Measurements from ENCODE around the gene EHMT1.
"Not testable (repeated sequence)": the region's sequence is repeated elsewhere in the genome, so short reads cannot be mapped to it uniquely, and the experiment has no call there.

EHMT1 gene

GRCh38 chr9:137705906-137706305 lies 87.1 kb downstream of the EHMT1 start:
- Mint-ChIP-seq H3K36me3 (ENCODE audit: low read depth) (peaks cover 20% of the 10 kb centered on the region), H3K27me3 (ENCODE audit: low read depth) (no peaks in the 10 kb centered on the region), H3K9me3 (peaks cover 27% of the 10 kb centered on the region), H3K27ac (no peak overlapping the region), H3K4me1 (ENCODE audit: low read depth) (peaks cover 16% of the 10 kb centered on the region), H3K4me3 (peak overlapping the region; percentile 56)

- Mint-ChIP-seq H3K27ac (no peak overlapping the region), H3K9me3 (peaks cover 27% of the 10 kb centered on the region), H3K4me1 (ENCODE audit: low read depth) (peaks cover 16% of the 10 kb centered on the region), H3K27me3 (ENCODE audit: low read depth) (no peaks in the 10 kb centered on the region), H3K4me3 (no peak overlapping the region), H3K36me3 (ENCODE audit: low read depth) (peaks cover 32% of the 10 kb centered on the region)
Measured at GRCh38 chr9:137707361-137707760, 88.6 kb downstream of the EHMT1 start.

GRCh38 chr9:137708590-137709284 lies 89.9 kb downstream of the EHMT1 start:
- H3K27me3 Mint-ChIP-seq (ENCODE audit: low read depth), result no peaks in the 10 kb centered on the region
- no peak overlapping the region for H3K4me3 Mint-ChIP-seq
- H3K9me3 Mint-ChIP-seq, result peaks cover 25% of the 10 kb centered on the region
- no peak overlapping the region for H3K27ac Mint-ChIP-seq
- H3K36me3 Mint-ChIP-seq (ENCODE audit: low read depth), result peaks cover 29% of the 10 kb centered on the region
- peaks cover 16% of the 10 kb centered on the region for H3K4me1 Mint-ChIP-seq (ENCODE audit: low read depth)

- no peak overlapping the region for H3K4me3 Mint-ChIP-seq
- peaks cover 31% of the 10 kb centered on the region for H3K36me3 Mint-ChIP-seq (ENCODE audit: low read depth)
- no peaks in the 10 kb centered on the region for H3K27me3 Mint-ChIP-seq (ENCODE audit: low read depth)
- no peak overlapping the region for H3K27ac Mint-ChIP-seq
- peaks cover 14% of the 10 kb centered on the region for H3K4me1 Mint-ChIP-seq (ENCODE audit: low read depth)
- H3K9me3 Mint-ChIP-seq, result peaks cover 24% of the 10 kb centered on the region
Measured at GRCh38 chr9:137709411-137710101, 90.8 kb downstream of the EHMT1 start.

GRCh38 chr9:137710704-137711103 lies 91.9 kb downstream of the EHMT1 start:
- peaks cover 26% of the 10 kb centered on the region for H3K9me3 Mint-ChIP-seq
- H3K36me3 Mint-ChIP-seq (ENCODE audit: low read depth), result peaks cover 35% of the 10 kb centered on the region
- H3K27me3 Mint-ChIP-seq (ENCODE audit: low read depth), result no peaks in the 10 kb centered on the region
- H3K4me1 Mint-ChIP-seq (ENCODE audit: low read depth), result peaks cover 6% of the 10 kb centered on the region
- H3K27ac Mint-ChIP-seq, result no peak overlapping the region
- H3K4me3 Mint-ChIP-seq, result no peak overlapping the region

GRCh38 chr9:137711678-137712105 lies 92.9 kb downstream of the EHMT1 start:
- Mint-ChIP-seq H3K4me3 (no peak overlapping the region), H3K27me3 (ENCODE audit: low read depth) (no peaks in the 10 kb centered on the region), H3K4me1 (ENCODE audit: low read depth) (peaks cover 4% of the 10 kb centered on the region), H3K36me3 (ENCODE audit: low read depth) (peaks cover 40% of the 10 kb centered on the region), H3K9me3 (peaks cover 28% of the 10 kb centered on the region), H3K27ac (no peak overlapping the region)

- Mint-ChIP-seq H3K27ac (peak overlapping the region; percentile 65), H3K4me3 (no peak overlapping the region), H3K9me3 (peaks cover 44% of the 10 kb centered on the region), H3K27me3 (ENCODE audit: low read depth) (no peaks in the 10 kb centered on the region), H3K4me1 (ENCODE audit: low read depth) (peaks cover 3% of the 10 kb centered on the region), H3K36me3 (ENCODE audit: low read depth) (peaks cover 70% of the 10 kb centered on the region)
Measured at GRCh38 chr9:137715321-137715720, 96.5 kb downstream of the EHMT1 start.

GRCh38 chr9:137715866-137716693 lies 97.3 kb downstream of the EHMT1 start:
- Mint-ChIP-seq H3K36me3 (ENCODE audit: low read depth) (peaks cover 73% of the 10 kb centered on the region), H3K9me3 (peaks cover 44% of the 10 kb centered on the region)
- H3K4me1 Mint-ChIP-seq (ENCODE audit: low read depth), result not testable (repeated sequence)

GRCh38 chr9:137716694-137717287 lies 98.0 kb downstream of the EHMT1 start:
- peaks cover 72% of the 10 kb centered on the region for H3K36me3 Mint-ChIP-seq (ENCODE audit: low read depth)
- H3K4me1 Mint-ChIP-seq (ENCODE audit: low read depth), result peaks cover 7% of the 10 kb centered on the region
- H3K4me3 Mint-ChIP-seq, result no peak overlapping the region
- peaks cover 49% of the 10 kb centered on the region for H3K9me3 Mint-ChIP-seq
- peak overlapping the region; percentile 74 for H3K27ac Mint-ChIP-seq
- H3K27me3 Mint-ChIP-seq (ENCODE audit: low read depth), result no peaks in the 10 kb centered on the region

More at GRCh38 chr9:137715866-137716693, 97.3 kb downstream of the EHMT1 start:
- not testable (repeated sequence) for H3K27me3 Mint-ChIP-seq (ENCODE audit: low read depth); H3K4me3 Mint-ChIP-seq
- H3K27ac Mint-ChIP-seq, result peak overlapping the region; percentile 89

GRCh38 chr9:137717776-137718327 lies 99.0 kb downstream of the EHMT1 start:
- peaks cover 45% of the 10 kb centered on the region for H3K9me3 Mint-ChIP-seq
- peaks cover 68% of the 10 kb centered on the region for H3K36me3 Mint-ChIP-seq (ENCODE audit: low read depth)
- H3K4me3 Mint-ChIP-seq, result no peak overlapping the region
- peaks cover 16% of the 10 kb centered on the region for H3K4me1 Mint-ChIP-seq (ENCODE audit: low read depth)
- no peaks in the 10 kb centered on the region for H3K27me3 Mint-ChIP-seq (ENCODE audit: low read depth)
- peak overlapping the region; percentile 60 for H3K27ac Mint-ChIP-seq

GRCh38 chr9:137719194-137719593 lies 100.4 kb downstream of the EHMT1 start:
- Mint-ChIP-seq H3K4me1 (ENCODE audit: low read depth) (peaks cover 24% of the 10 kb centered on the region), H3K27ac (peak overlapping the region; percentile 66), H3K27me3 (ENCODE audit: low read depth) (no peaks in the 10 kb centered on the region), H3K4me3 (no peak overlapping the region), H3K36me3 (ENCODE audit: low read depth) (peaks cover 67% of the 10 kb centered on the region), H3K9me3 (peaks cover 42% of the 10 kb centered on the region)

GRCh38 chr9:137720571-137721110 lies 101.8 kb downstream of the EHMT1 start:
- peaks cover 45% of the 10 kb centered on the region for H3K9me3 Mint-ChIP-seq
- peak overlapping the region; percentile 36 for H3K27ac Mint-ChIP-seq
- peaks cover 27% of the 10 kb centered on the region for H3K4me1 Mint-ChIP-seq (ENCODE audit: low read depth)
- H3K4me3 Mint-ChIP-seq, result no peak overlapping the region
- H3K27me3 Mint-ChIP-seq (ENCODE audit: low read depth), result no peaks in the 10 kb centered on the region
- peaks cover 68% of the 10 kb centered on the region for H3K36me3 Mint-ChIP-seq (ENCODE audit: low read depth)

- Mint-ChIP-seq H3K27ac (peak overlapping the region; percentile 91), H3K9me3 (peaks cover 49% of the 10 kb centered on the region), H3K4me3 (peak overlapping the region; percentile 57), H3K27me3 (ENCODE audit: low read depth) (no peaks in the 10 kb centered on the region), H3K36me3 (ENCODE audit: low read depth) (peaks cover 73% of the 10 kb centered on the region), H3K4me1 (ENCODE audit: low read depth) (peaks cover 25% of the 10 kb centered on the region)
Measured at GRCh38 chr9:137721479-137721878, 102.7 kb downstream of the EHMT1 start.

GRCh38 chr9:137721899-137722298 lies 103.1 kb downstream of the EHMT1 start:
- Mint-ChIP-seq H3K9me3 (peaks cover 53% of the 10 kb centered on the region), H3K27ac (peak overlapping the region; percentile 91), H3K36me3 (ENCODE audit: low read depth) (peaks cover 74% of the 10 kb centered on the region), H3K4me3 (peak overlapping the region; percentile 57), H3K27me3 (ENCODE audit: low read depth) (no peaks in the 10 kb centered on the region), H3K4me1 (ENCODE audit: low read depth) (peaks cover 27% of the 10 kb centered on the region)

Data from T-helper 1 cell treated with Interleukin-12 subunit alpha and Interleukin-12 subunit beta and Interleukin-4 antibody, amounts not matched to agents 30 μg/mL and 1 μg/mL, for 36 hours (primary cell).